SU-DHL-6 (cell line): ENCODE measurements around the gene ZMPSTE24.

ENCODE experiments used
- H2AFZ ChIP-seq: fragments of 200-600 bp; sonication (generic); 2 replicates; pipeline ENCODE4 v1.6.1; 2014; ENCODE audit warnings: low read depth, mild to moderate bottlenecking, moderate library complexity, mixed read lengths, antibody characterized with exemption, low read length; ENCODE audit not compliant: severe bottlenecking
- H3F3A ChIP-seq: fragments of 200-600 bp; shearing (Covaris generic); 2 replicates; pipeline ENCODE4 v1.6.0; 2016; ENCODE audit warnings: antibody characterized with exemption, mild to moderate bottlenecking; ENCODE audit not compliant: insufficient read depth
- H3K27ac ChIP-seq: fragments of 200-600 bp; sonication (generic); 2 replicates; pipeline ENCODE4 v1.5.1; 2016; ENCODE audit warnings: low read depth, mild to moderate bottlenecking, low read length, moderate library complexity, mixed read lengths
- H3K27me3 ChIP-seq: fragments of 200-600 bp; sonication (generic), shearing (Covaris generic); 2 replicates; pipeline ENCODE4 v1.6.0; 2014; ENCODE audit warnings: mild to moderate bottlenecking, low read length
- H3K36me3 ChIP-seq: fragments of 200-600 bp; sonication (generic); 2 replicates; pipeline ENCODE4 v1.6.1; 2014; ENCODE audit warnings: mild to moderate bottlenecking, low read length, mixed read lengths
- H3K4me2 ChIP-seq: fragments of 300-600, 200-600 bp; shearing (Covaris generic), sonication (generic); 2 replicates; pipeline ENCODE4 v1.6.0; 2014; ENCODE audit warnings: low read length, low read depth, mild to moderate bottlenecking; ENCODE audit not compliant: poor library complexity, severe bottlenecking
- H3K4me3 ChIP-seq: fragments of 200-600 bp; sonication (generic); 2 replicates; pipeline ENCODE4 v1.5.1; 2014; ENCODE audit warnings: antibody characterized with exemption, low read length, mild to moderate bottlenecking, mixed read lengths; ENCODE audit not compliant: insufficient read depth, poor library complexity, severe bottlenecking
- H3K79me2 ChIP-seq: fragments of 200-600 bp; sonication (generic); 2 replicates; pipeline ENCODE4 v1.6.1; 2014; ENCODE audit warnings: mild to moderate bottlenecking, low read length, moderate library complexity; ENCODE audit not compliant: insufficient read depth
- H3K9ac ChIP-seq: fragments of 200-600 bp; sonication (generic); 2 replicates; pipeline ENCODE4 v1.7.0; 2014; ENCODE audit warnings: mild to moderate bottlenecking, low read length
- H3K9me2 ChIP-seq: fragments of 200-600 bp; sonication (generic); replicated peaks from 2 replicates; pipeline ENCODE4 v1.6.1; 2014; ENCODE audit warnings: low read length; ENCODE audit not compliant: insufficient read depth
- H3K9me3 ChIP-seq: fragments of 200-600 bp; sonication (generic); 2 replicates; pipeline ENCODE4 v1.6.1; 2014; ENCODE audit warnings: low read length, mixed read lengths; ENCODE audit not compliant: insufficient read depth
- H4K20me1 ChIP-seq: fragments of 200-600 bp; sonication (generic); 2 replicates; pipeline ENCODE4 v1.6.1; 2014; ENCODE audit warnings: low read depth, mild to moderate bottlenecking, antibody characterized with exemption, low read length, moderate library complexity, mixed read lengths
- CTCF ChIP-seq: fragments of 200-600 bp; sonication (generic); IDR thresholded peaks from one replicate; pipeline ENCODE4 v1.5.1; 2017; ENCODE audit warnings: antibody characterized with exemption, mild to moderate bottlenecking, low read length, moderate library complexity; ENCODE audit not compliant: insufficient read depth, poor library complexity, severe bottlenecking
- EZH2phosphoT487 ChIP-seq: fragments of 200-600 bp; sonication (generic), shearing (Covaris generic); conservative IDR thresholded peaks from 2 replicates; pipeline ENCODE4 v1.6.1; 2018; ENCODE audit warnings: mild to moderate bottlenecking, antibody characterized with exemption, low read length, moderate library complexity, mixed read lengths

The ZMPSTE24 gene

DNA sequence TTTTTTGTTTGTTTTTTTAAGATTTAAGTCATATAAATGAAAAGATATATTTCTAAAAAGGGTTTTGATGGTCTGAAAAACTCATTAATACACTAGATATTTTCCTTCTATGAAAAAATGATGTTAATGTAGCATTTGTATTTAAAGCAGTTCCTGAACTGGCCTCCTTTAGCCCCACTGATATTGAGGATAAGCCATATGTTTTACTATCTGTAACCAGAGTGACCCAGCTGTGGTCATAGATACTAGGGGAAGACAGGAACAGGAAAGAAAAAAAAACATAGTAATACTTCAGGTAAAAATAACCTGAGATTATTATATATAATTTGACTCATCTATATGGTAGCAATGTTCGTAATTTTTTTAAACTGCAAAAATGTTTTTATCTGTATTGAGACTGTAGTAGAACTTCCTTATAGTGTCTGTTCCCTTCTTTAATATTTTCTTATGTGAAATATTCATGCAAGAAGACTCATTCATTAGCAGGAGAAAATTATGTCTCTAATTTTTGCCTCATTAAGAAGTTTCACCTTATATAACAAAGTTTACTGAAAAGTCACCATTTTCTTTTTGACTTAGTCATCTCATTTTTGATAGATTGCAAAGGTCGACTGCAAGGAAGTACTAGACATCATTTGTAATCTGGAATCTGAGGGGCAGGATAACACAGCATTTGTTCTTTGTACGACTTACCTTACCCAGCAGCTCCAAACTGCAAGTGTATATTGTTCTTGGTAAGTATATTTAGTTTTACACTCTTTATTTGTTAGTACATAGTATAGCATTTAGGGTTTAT lies 35.9 kb upstream of the ZMPSTE24 start:
- Histone ChIP-seq H2AFZ (no peak overlapping the region), H4K20me1 (no peaks in the 10 kb centered on the region), H3K36me3 (peaks cover 13% of the 10 kb centered on the region; the same call in 1 of the 2 replicates), H3K9me2 (no peaks in the 10 kb centered on the region), H3K79me2 (no peaks in the 10 kb centered on the region), H3F3A (peaks cover 13% of the 10 kb centered on the region), H3K27me3 (no peaks in the 10 kb centered on the region), H3K4me2 (no peak overlapping the region), H3K27ac (no peak overlapping the region), H3K9me3 (no peaks in the 10 kb centered on the region), H3K4me3 (no peak overlapping the region), H3K9ac (no peak overlapping the region)
- TF ChIP-seq EZH2phosphoT487 (no peak), CTCF (no peak)

DNA sequence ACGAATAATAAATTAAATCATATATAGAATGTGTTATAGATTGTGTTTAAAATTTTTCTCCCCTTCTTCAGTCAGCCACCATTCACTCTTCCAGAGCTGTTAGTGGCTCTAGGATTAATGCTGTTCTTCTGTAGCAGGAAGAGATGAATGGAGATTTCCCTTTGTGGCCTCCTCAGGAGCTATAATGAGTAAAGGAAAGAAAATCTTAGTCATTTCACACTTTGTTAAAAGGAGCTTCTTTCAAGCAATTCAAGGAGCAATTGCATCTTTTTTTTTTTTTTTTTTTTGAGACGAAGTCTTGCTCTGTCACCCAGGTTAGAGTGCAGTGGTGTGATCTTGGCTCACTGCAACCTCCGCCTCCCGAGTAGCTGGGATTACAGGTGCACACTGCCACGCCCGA lies 34.0 kb upstream of the ZMPSTE24 start:
- no peaks in the 10 kb centered on the region for H3K9me2 ChIP-seq
- TF ChIP-seq CTCF (no peak), EZH2phosphoT487 (no peak)
- H3K9ac ChIP-seq: no peak overlapping the region
- peaks cover 13% of the 10 kb centered on the region; the same call in 1 of the 2 replicates for H3K36me3 ChIP-seq
- peaks cover 13% of the 10 kb centered on the region; the same call in 1 of the 2 replicates for H3F3A ChIP-seq
- H3K79me2 ChIP-seq: no peaks in the 10 kb centered on the region
- no peak overlapping the region for H3K27ac ChIP-seq
- no peak overlapping the region for H3K4me3 ChIP-seq
- no peaks in the 10 kb centered on the region for H3K27me3 ChIP-seq
- H3K4me2 ChIP-seq: no peak overlapping the region
- H4K20me1 ChIP-seq: no peaks in the 10 kb centered on the region
- H2AFZ ChIP-seq: no peak overlapping the region
- no peaks in the 10 kb centered on the region for H3K9me3 ChIP-seq

- Histone ChIP-seq H3K36me3 (peaks cover 16% of the 10 kb centered on the region; the same call in 1 of the 2 replicates), H2AFZ (no peak overlapping the region), H4K20me1 (no peaks in the 10 kb centered on the region), H3K9me2 (no peaks in the 10 kb centered on the region), H3K27ac (no peak overlapping the region), H3K4me3 (no peak overlapping the region), H3K79me2 (no peaks in the 10 kb centered on the region), H3K9me3 (no peaks in the 10 kb centered on the region), H3K4me2 (no peak overlapping the region), H3K27me3 (no peaks in the 10 kb centered on the region), H3F3A (peaks cover 15% of the 10 kb centered on the region), H3K9ac (no peak overlapping the region)
- no peak for TF ChIP-seq EZH2phosphoT487
- no peak for TF ChIP-seq CTCF
Observed at GRCh38 chr1:40226192-40226591, 31.8 kb upstream of the ZMPSTE24 start.
